ENCODE results near the gene ETFB.

- TF ChIP-seq MEF2A (IDR thresholded peaks at IDR 0.05; ENCODE audit: borderline replicate concordance, low read depth) = no peak
- TF ChIP-seq CTCF (IDR thresholded peaks at IDR 0.05) = no peak
- no peak for TF ChIP-seq REST (IDR thresholded peaks at IDR 0.05; ENCODE audit: low read depth, low read length)
- TF ChIP-seq ELF1 (IDR thresholded peaks at IDR 0.05) = no peak
- no peak for TF ChIP-seq EP300 (IDR thresholded peaks at IDR 0.05; ENCODE audit: borderline replicate concordance in 1 of 2, low read depth in 1 of 2, low read length in 1 of 2)
- no peak for TF ChIP-seq RFX5 (IDR thresholded peaks at IDR 0.05; ENCODE audit: low read length)
- no peak for TF ChIP-seq NRF1 (IDR thresholded peaks at IDR 0.05; ENCODE audit: low read depth, low read length)
- TF ChIP-seq GABPA (IDR thresholded peaks at IDR 0.05; ENCODE audit: low read depth) = no peak
- no peak for TF ChIP-seq TAF1 (IDR thresholded peaks at IDR 0.05; ENCODE audit: borderline replicate concordance, low read depth, low read length)
- no peak for TF ChIP-seq ZBTB33 (IDR thresholded peaks at IDR 0.05; ENCODE audit: borderline replicate concordance, low read depth)
- TF ChIP-seq MAX (IDR thresholded peaks at IDR 0.05; ENCODE audit: low read depth) = no peak
Observed at GRCh38 chr19:51347209-51347928, 18.8 kb downstream of the ETFB start.
